ENCODE data around the gene YAP1.

YAP1 gene

DNA sequence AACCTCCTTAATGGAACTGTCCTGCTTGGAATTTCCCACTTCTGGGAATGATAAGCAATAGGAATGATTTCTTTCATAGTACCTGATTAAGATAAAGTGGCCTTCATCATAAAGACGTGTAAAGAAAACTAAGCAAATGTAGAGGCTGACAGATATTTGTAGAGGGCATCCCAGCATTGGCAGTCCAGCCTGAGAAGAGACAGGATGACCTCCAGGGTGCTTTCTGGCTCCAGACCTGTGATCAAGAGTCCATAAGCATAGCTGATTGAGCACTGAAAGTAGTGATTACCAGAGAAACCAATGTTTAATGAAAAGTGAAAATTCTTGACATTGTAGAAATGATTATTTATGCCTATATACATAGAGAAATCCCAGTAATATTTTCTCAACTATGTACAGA, 33.6 kb downstream of the YAP1 start:
- no peak overlapping the region for H3K4me3 ChIP-seq (replicated peaks; ENCODE audit: low read depth, low read length)
- TF ChIP-seq, protein P1, sequence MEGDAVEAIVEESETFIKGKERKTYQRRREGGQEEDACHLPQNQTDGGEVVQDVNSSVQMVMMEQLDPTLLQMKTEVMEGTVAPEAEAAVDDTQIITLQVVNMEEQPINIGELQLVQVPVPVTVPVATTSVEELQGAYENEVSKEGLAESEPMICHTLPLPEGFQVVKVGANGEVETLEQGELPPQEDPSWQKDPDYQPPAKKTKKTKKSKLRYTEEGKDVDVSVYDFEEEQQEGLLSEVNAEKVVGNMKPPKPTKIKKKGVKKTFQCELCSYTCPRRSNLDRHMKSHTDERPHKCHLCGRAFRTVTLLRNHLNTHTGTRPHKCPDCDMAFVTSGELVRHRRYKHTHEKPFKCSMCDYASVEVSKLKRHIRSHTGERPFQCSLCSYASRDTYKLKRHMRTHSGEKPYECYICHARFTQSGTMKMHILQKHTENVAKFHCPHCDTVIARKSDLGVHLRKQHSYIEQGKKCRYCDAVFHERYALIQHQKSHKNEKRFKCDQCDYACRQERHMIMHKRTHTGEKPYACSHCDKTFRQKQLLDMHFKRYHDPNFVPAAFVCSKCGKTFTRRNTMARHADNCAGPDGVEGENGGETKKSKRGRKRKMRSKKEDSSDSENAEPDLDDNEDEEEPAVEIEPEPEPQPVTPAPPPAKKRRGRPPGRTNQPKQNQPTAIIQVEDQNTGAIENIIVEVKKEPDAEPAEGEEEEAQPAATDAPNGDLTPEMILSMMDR (IDR thresholded peaks at IDR 0.05; ENCODE audit: low read depth, low read length, missing control alignments), result no peak
- no peak for DNase-seq (ENCODE audit: extremely low read depth, low read depth)

DNA sequence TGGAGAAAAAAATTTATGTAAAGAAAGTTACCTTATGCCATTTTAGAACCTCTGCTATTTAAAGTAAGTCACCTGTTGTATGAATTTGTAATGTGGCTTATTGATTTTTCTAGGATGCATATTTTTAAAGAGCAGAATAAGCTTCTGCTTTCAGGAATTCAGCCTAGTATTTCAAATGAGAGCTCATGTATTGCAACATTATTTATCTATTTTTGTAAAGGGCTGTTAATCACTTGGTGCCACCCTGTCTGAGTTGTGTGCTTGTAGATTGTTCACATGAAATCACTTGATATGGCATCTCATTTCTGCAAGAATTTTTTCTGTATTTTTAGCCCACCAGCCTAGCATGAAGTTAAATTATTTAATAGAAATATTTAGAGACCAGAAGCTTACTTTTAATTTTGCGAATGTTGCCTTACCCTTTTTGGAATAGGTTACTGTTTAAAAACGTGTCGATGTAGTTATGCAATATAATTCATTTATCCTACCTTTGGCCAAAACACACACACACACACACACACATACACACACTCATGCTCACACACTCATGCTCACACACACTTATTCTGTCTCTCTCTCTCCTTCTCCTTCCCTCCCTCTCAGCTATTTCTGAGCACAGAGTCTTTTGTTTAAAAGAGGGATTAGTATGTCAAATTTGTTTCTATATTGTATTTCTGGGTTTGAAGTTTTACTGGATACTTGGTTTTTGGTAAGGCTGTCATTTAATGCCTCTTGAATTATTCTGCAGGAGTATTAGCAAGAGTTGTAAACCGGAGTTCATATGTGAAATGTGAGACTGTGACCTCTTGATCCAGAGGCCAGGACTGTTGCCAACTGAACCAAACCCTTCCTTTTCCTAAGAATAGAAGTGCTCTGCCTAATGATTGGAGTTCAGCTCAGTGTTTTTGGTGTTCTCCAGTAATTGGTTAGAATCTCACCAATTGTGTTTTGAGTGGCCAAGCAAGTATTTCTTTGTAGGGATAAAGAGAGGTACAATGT, 34.4 kb downstream of the YAP1 start:
- TF ChIP-seq, protein P1 (IDR thresholded peaks at IDR 0.05; ENCODE audit: low read depth, low read length, missing control alignments), result no peak
- DNase-seq (ENCODE audit: extremely low read depth, low read depth), result peak; percentile 56
- H3K4me3 ChIP-seq (replicated peaks; ENCODE audit: low read depth, low read length), result no peak overlapping the region

GRCh38 chr11:102147015-102147414, 36.8 kb downstream of the YAP1 start:
- TF ChIP-seq, protein P1 (IDR thresholded peaks at IDR 0.05; ENCODE audit: low read depth, low read length, missing control alignments), result no peak
- DNase-seq (ENCODE audit: extremely low read depth, low read depth), result no peak
- H3K4me3 ChIP-seq (replicated peaks; ENCODE audit: low read depth, low read length), result no peak overlapping the region

- no peak overlapping the region for H3K4me3 ChIP-seq (replicated peaks; ENCODE audit: low read depth, low read length)
- no peak for DNase-seq (ENCODE audit: extremely low read depth, low read depth)
- TF ChIP-seq, protein P1 (IDR thresholded peaks at IDR 0.05; ENCODE audit: low read depth, low read length, missing control alignments), result no peak
Observed at GRCh38 chr11:102147632-102148031, 37.4 kb downstream of the YAP1 start.

- DNase-seq (ENCODE audit: extremely low read depth, low read depth), result no peak
- no peak overlapping the region for H3K4me3 ChIP-seq (replicated peaks; ENCODE audit: low read depth, low read length)
- TF ChIP-seq, protein P1 (IDR thresholded peaks at IDR 0.05; ENCODE audit: low read depth, low read length, missing control alignments), result no peak
Observed at GRCh38 chr11:102148059-102148458, 37.8 kb downstream of the YAP1 start.

- no peak overlapping the region for H3K4me3 ChIP-seq (replicated peaks; ENCODE audit: low read depth, low read length)
- TF ChIP-seq, protein P1 (IDR thresholded peaks at IDR 0.05; ENCODE audit: low read depth, low read length, missing control alignments), result no peak
- no peak for DNase-seq (ENCODE audit: extremely low read depth, low read depth)
Observed at GRCh38 chr11:102151784-102152525, 41.7 kb downstream of the YAP1 start.

Data from HFF-Myc (cell line).